ENCODE data around the gene OVOL3.
"Not testable (repeated sequence)": the region's sequence is repeated elsewhere in the genome, so short reads cannot be mapped to it uniquely, and the experiment has no call there.

The OVOL3 gene

DNA sequence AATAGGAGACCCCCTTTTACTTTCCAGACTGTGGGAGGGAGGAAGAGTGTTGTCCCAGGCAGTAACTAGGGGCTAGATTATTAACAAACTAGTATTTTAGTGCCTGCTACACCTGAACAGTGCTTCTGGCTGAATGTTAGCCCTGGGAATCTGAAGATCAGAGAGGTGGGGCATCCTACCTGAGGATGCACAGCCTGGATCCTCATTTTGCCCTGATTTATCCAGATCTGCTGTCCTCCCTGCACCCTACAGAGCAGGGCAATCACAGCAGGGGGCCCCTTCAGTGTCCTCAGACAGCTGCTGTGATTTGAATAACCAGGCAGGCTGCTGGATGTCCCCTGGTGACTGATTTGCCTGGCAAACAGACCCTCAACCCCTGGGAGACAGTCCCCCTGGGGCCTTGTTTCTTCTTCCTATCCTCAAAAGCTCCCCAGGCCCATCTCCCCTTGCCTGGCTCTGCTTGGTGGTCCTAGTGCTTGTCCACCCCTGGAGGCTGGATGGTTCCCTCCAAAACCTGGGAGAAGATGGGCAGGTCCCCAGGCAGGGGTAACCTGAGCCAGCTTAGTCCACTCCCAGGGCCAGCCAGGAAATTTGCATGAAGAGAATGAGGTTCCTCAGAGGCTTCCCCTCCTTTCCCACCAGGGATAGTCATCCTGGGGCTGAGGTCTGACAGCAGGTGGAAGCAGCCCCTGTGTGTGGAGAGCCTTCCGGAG is at the start of gene OVOL3:
Gene OVOL3 (plus strand): TSS at position 657 of the 713 bp plus-strand sequence. CDS start 60 bp downstream, outside the sequence.
- no peak for DNase-seq

- DNase-seq, result no peak
These were observed 49.6 kb upstream of the OVOL3 start for GRCh38 chr19:36061367-36061766.

- no peak for DNase-seq
These were observed 46.1 kb upstream of the OVOL3 start for GRCh38 chr19:36064826-36065225.

GRCh38 chr19:36067681-36068080 is 43.3 kb upstream of the OVOL3 start:
- DNase-seq, result no peak

GRCh38 chr19:36068810-36069499 is 42.0 kb upstream of the OVOL3 start:
- DNase-seq, result not testable (repeated sequence)

DNA sequence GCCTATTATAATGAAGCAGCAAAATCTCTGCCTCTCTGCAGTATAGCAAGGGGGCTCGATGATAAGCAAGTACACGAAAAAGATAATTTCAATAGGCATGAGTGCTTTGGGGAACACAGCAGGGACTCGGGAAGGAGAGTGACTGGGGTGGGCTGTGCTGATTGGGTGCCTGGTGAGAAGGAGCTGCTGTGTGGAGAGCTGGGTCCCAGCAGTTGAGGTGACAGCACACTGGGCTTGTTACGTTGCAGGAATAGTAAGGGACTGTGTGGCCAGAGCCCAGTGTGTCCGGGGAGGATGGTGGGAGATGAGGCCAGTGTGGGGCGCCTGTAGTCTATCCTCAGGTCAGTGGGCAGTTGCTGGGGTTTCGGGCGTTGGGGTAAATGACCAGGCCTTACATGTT is 38.9 kb upstream of the OVOL3 start:
- no peak for DNase-seq

DNA sequence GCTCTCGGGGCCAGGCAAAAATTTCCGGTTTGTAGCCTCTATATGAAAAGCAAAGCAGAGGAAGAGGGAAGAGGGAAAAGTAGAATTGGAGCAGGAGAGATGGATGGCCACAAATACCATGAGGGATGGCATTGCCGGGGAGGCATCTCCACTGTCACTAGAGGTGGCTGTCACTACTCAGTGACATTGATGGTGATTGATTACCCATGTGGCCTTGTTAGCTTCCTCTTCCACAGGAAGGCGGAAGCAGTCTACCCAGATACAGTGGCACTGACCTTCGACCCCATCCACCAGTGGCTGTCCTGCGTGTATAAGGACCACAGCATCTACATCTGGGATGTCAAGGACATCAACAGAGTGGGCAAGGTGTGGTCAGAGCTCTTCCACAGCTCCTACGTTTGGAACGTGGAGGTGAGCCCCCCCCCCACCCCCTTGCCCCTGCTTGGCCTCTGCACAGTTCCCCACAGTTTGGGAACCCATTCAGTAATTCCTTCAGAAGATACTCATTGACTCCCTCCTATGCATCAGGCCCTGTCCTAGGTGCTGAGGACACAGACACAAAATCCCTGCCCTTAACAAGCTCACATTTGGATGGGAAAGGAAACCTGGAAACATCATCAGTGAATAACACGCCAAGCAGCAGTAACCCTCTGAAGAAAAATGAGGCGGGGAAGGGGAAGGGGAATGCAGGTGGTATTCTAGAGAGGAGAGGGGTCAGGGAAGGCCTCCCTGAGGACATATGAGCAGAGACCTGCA is 37.6 kb upstream of the OVOL3 start:
- no peak for DNase-seq

DNA sequence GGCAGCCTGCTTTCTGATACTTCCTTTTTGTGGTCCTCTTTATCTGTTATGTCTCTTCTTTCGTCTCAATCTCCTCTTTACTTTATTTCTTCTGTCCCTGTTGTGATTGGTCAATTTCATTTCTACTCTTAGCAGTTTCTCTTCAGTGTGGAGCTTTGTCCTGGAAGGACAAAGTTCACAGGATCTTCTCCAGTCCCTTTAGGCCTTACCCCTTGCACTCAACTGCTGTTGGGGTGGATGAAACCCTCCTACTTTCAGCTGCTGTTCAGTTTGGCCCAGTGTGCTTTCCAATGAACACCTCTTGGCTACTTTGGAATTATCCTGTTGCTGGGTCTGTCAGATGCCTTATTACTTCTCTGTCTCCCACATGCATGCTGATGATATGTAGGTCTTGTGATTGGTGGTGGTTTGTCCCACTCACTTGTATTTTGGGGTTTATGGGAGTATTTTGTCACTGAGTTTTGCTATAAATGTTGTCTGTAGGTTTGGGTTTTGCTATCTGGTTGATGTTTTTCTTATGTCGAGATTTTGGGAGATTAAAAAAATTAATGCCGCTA is 31.5 kb upstream of the OVOL3 start:
- no peak for DNase-seq

GRCh38 chr19:36081385-36081784 is 29.6 kb upstream of the OVOL3 start:
- no peak for DNase-seq

DNA sequence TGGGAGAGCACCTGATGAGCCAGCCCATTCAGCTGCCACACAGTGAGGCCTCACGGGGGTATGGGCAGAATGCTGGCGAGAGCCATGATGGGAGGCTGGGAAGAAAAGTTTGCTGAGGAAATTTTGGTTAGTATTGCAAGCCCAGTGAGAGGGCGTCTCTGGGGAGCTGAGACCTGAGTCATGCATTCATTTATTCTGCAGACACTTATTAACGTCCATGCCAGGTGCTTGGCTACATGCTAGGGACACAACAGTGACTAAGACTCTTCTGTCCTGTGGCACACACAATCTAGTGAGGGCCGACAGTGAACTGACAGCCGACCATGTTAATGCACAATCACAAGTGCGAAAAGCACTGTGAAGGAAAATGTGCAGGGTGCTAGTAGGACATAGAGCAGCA is 29.0 kb upstream of the OVOL3 start:
- no peak for DNase-seq

GRCh38 chr19:36082916-36083315 is 28.0 kb upstream of the OVOL3 start:
- DNase-seq, result no peak

DNA sequence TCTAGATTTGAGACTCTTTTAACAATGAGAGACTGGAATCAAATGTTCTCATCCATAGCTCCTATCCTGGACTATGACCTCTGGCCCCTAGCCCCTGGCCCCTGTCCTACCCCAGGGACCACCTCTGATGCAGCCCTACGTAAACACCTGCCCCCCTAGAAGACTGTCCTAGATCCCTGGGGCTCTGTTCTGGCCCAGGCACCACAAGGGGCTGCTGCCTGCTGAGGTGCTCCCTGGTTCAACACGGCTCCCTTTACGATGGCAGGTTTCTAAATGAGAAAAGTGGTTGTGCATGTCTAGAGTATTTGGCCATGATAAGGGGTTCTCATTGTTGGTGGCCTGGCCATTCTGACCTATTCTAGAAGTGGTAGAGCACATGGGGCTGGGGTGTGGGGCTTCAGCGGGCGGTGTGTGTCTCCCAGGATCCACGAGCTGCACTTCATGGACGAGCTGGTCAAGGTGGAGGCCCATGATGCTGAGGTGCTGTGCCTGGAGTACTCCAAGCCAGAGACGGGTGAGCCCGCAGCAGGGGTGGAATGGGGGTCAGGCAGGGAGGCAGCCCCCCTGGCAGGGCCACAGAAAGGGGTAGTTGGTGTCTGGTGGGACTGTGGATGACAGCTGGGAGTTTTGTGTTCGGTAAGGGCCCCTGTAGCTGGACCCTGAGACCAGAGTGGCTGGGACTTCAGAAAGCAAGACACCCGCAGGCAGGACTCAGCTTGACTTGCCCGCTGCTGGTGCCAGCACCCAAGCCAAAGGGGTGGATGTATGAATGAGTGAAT is 26.5 kb upstream of the OVOL3 start:
- no peak for DNase-seq

DNA sequence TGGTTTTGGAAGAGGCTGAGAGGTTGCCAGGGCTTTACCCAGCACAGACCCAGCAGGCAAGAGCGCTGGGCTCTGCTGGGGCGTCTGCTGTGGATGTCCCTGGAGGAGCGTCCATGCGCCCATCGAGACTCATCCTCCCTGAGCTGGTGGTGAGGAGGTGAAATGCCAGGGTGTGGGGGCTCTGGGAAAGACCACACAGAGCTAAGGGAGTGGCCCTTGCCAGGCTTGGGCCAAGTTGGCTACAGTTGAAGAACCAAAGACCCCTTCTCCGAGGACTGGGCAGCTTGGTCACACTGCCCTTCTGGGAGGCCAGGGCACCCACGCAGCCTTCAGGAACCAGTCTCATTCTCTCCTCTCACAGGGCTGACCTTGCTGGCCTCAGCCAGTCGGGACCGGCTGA is 24.6 kb upstream of the OVOL3 start:
- no peak for DNase-seq

DNA sequence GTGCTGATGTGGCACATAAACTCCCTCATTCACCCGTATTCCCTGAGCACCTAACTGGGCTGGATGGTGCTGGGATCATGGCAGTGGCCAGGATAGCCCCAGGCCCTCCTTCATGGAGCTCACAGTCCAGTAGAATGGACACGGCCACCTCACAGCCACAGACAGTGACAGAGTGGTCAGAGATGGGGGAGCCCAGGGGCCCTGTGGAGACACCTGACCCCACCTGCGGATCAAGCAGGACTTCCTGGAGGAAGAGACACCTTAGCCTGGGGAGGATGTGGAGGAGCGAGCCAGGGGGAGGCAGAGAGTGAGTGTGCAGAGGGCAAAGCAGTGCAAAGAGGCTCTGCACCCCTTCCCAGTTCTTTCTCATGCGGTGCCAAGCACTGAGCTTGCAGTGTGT is 21.1 kb upstream of the OVOL3 start:
- DNase-seq, result no peak

GRCh38 chr19:36090910-36091695 is 19.8 kb upstream of the OVOL3 start:
- DNase-seq, result no peak

DNA sequence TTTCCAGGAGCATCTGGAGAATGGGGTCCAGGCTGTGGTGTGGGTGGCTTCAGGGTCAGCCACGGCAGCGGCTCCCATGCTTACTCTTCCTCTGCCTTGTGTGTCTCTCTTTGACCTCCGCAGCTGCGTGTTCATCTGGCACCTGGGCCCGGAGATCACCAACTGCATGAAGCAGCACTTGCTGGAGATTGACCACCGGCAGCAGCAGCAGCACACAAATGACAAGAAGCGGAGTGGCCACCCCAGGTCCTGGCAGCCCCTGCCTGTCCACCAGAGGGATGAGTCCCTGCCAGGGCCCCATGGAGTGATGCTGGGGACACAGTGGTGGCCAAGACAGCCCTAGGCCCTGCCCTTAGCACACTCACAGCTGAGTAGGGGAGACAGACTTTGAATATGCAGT is 18.4 kb upstream of the OVOL3 start:
- no peak for DNase-seq

- DNase-seq, result no peak
These were observed 17.7 kb upstream of the OVOL3 start for GRCh38 chr19:36093146-36093662.

DNA sequence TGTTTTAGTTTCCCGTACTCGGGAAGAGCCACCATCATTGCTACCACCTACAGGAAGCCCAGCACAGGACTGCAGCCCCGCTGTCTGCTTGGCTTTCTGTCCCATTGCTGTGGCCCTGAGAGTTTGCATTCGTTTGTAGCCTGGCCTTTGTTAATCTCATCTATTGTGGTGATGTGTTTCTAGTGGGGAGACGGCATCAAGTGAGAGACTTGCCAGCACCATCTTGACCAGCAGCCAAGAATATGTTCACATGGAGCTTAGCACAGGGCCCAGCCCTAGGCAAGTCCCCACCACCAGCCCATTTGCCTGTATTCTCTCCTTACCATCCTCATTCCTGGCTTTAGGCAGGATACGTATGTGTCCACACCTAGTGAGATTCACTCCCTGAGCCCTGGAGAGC is 17.3 kb upstream of the OVOL3 start:
- DNase-seq, result no peak

DNA sequence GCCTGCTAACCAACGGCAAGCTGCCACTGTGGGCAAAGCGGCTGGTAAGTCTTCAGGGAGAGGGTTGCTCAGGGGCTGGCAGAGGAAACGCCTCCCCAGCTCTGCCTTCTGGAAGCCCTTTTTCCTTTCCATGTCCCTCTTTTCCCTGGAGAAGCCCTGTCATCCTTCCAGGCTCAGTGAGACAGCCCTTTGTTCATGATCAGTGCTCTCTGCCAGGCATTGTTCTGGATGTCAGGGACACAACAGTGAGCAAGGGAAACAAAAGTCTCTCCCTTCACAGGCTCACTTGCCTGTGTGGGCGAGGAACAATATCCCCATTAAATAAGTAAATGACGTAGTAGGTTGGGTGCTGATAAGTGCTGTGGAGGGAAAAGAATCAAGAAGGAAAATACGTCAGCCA is 13.9 kb upstream of the OVOL3 start:
- DNase-seq, result no peak

DNA sequence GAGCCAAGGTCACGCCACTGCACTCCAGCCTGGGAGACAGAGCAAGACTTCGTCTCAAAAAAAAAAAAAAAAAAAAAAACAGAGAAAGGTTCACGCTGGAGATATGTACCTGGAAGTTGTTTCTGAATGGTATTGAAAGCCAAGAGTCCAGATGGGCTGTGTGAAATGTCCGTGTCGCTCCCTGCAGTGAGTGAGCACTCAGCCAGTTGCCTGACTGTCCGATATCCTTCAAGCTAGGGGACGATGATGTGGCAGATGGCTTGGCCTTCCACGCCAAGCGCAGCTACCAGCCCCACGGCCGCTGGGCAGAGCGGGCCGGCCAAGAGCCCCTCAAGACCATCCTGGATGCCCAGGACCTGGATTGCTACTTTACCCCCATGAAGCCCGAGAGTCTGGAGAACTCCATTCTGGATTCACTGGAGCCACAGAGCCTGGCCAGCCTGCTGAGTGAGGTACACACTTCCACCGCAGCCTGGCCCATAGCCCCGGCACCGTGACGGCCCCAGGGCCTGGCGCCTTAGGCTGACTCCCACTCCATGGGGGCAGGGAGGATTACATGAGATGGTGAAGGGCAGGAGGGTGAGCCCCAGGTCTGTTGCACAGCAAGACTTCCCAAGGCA is 11.7 kb upstream of the OVOL3 start:
- DNase-seq, result no peak

DNA sequence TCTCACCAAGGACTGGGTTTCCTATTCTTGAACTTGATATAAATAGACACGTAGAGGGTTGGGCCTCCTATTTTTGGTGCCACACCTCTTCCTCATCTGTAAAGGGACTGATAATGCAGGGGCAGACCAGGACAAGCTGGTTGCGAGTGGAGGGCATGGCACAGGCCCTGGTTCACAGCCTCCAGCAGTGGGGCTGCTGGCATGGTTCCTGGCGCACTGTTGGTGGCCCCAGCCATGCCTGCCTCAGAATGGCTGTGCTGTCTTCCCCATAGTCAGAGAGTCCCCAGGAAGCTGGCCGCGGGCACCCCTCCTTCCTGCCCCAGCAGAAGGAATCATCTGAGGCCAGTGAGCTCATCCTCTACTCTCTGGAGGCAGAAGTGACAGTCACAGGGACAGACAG is 10.5 kb upstream of the OVOL3 start:
- DNase-seq, result no peak

All from CD4-positive, alpha-beta T cell treated with Interleukin-10 for 1 hour (primary cell).